ENCODE measurements around the gene CCDC110. TPM values are rescaled to one million over a fixed set of nuclear protein-coding genes. Genes with fewer than 3 reads are reported as not detected.

Gene CCDC110
- total RNA-seq, 1 experiment from 2014 or later: 2.1 TPM

DNA sequence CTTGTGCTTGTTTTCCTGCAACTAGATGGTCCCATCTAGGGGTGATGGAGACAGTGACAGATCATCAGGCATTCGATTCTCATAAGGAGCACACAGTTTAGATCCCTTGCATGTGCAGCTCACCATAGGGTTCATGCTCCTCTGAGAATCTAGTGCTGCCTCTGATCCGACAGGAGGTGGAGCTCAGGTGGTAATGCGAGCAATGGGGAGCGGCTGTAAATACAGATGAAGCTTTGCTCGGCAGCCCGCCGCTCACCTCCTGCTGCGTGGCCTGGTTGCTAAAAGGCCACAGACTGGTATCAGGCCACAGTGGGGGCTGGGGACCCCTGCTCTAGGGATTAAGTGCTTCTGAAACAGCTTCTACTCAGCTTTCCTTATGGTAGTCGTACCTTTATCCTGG lies 28.5 kb upstream of the CCDC110 start:
- ChIA-PET CTCF (no interaction called here), POLR2A (no interaction called here)
- H3K36me3 Mint-ChIP-seq: peaks cover 20% of the 10 kb centered on the region
- H3K27ac Mint-ChIP-seq: no peak overlapping the region
- H3K4me1 Mint-ChIP-seq: no peaks in the 10 kb centered on the region
- no peak overlapping the region for H3K4me3 Mint-ChIP-seq
- H3K27me3 Mint-ChIP-seq (ENCODE audit: low read depth): peaks cover 3% of the 10 kb centered on the region
- peaks cover 16% of the 10 kb centered on the region for H3K9me3 Mint-ChIP-seq
- TF ChIP-seq, protein P1, sequence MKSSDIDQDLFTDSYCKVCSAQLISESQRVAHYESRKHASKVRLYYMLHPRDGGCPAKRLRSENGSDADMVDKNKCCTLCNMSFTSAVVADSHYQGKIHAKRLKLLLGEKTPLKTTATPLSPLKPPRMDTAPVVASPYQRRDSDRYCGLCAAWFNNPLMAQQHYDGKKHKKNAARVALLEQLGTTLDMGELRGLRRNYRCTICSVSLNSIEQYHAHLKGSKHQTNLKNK (CRISPR knock-in tag; IDR thresholded peaks at IDR 0.05): no peak
- TF ChIP-seq PRRX2 (CRISPR knock-in tag; IDR thresholded peaks at IDR 0.05): no peak
- no peak for TF ChIP-seq MXD4 (CRISPR knock-in tag; IDR thresholded peaks at IDR 0.05; ENCODE audit: borderline replicate concordance)
- TF ChIP-seq JAZF1 (CRISPR knock-in tag; IDR thresholded peaks at IDR 0.05): no peak
- TF ChIP-seq, protein P2, sequence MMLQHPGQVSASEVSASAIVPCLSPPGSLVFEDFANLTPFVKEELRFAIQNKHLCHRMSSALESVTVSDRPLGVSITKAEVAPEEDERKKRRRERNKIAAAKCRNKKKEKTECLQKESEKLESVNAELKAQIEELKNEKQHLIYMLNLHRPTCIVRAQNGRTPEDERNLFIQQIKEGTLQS (CRISPR knock-in tag; conservative IDR thresholded peaks at IDR 0.05): no peak
- no peak for TF ChIP-seq HMGA2 (CRISPR knock-in tag; IDR thresholded peaks at IDR 0.05)
- TF ChIP-seq, protein P3, sequence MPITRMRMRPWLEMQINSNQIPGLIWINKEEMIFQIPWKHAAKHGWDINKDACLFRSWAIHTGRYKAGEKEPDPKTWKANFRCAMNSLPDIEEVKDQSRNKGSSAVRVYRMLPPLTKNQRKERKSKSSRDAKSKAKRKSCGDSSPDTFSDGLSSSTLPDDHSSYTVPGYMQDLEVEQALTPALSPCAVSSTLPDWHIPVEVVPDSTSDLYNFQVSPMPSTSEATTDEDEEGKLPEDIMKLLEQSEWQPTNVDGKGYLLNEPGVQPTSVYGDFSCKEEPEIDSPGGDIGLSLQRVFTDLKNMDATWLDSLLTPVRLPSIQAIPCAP (CRISPR knock-in tag; IDR thresholded peaks at IDR 0.05): no peak
- no peak for TF ChIP-seq JUN (CRISPR knock-in tag; IDR thresholded peaks at IDR 0.05)
- TF ChIP-seq FOXK1 (CRISPR knock-in tag; IDR thresholded peaks at IDR 0.05): no peak
- DNase-seq (ENCODE audit: low spot score): no peak
- no peak for ATAC-seq

DNA sequence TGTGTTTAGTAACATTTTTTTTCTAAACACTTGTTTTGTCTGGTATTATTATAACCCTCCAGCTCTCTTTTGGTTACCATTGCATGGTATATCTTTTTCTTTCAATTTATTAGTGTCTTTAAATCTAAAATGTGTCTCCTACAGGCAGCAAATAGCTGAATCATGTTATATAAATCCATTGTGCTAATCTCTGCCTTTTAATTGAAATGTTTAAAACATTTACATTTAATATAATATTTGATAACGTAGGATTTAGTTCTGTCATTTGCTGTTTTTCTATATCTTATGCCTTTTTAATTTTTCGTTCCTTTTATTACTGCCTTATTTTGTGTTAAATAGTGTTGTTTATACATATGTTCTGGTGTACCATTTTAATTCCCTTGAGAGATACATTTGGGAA lies 17.1 kb upstream of the CCDC110 start:
- Mint-ChIP-seq H3K4me3 (no peak overlapping the region), H3K4me1 (no peaks in the 10 kb centered on the region), H3K9me3 (peaks cover 21% of the 10 kb centered on the region), H3K27me3 (ENCODE audit: low read depth) (peaks cover 31% of the 10 kb centered on the region), H3K36me3 (peaks cover 13% of the 10 kb centered on the region), H3K27ac (no peak overlapping the region)
- CTCF ChIA-PET: no interaction called here
- TF ChIP-seq TEAD1 (CRISPR knock-in tag; IDR thresholded peaks at IDR 0.05) (no peak), ZNF121 (CRISPR knock-in tag; IDR thresholded peaks at IDR 0.05) (no peak), RELA (CRISPR knock-in tag; IDR thresholded peaks at IDR 0.05; ENCODE audit: borderline replicate concordance) (no peak), EMX1 (CRISPR knock-in tag; IDR thresholded peaks at IDR 0.05) (no peak), ETV6 (CRISPR knock-in tag; IDR thresholded peaks at IDR 0.05) (no peak), ESRRA (CRISPR knock-in tag; IDR thresholded peaks at IDR 0.05; ENCODE audit: borderline replicate concordance) (no peak), ZBTB21 (CRISPR knock-in tag; IDR thresholded peaks at IDR 0.05; ENCODE audit: borderline replicate concordance) (no peak), ATF1 (CRISPR knock-in tag; IDR thresholded peaks at IDR 0.05) (no peak)
- TF ChIP-seq, protein P4, sequence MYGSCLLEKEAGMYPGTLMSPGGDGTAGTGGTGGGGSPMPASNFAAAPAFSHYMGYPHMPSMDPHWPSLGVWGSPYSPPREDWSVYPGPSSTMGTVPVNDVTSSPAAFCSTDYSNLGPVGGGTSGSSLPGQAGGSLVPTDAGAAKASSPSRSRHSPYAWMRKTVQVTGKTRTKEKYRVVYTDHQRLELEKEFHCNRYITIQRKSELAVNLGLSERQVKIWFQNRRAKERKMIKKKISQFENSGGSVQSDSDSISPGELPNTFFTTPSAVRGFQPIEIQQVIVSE (CRISPR knock-in tag; IDR thresholded peaks at IDR 0.05; ENCODE audit: borderline replicate concordance): no peak
- TF ChIP-seq, protein P5, sequence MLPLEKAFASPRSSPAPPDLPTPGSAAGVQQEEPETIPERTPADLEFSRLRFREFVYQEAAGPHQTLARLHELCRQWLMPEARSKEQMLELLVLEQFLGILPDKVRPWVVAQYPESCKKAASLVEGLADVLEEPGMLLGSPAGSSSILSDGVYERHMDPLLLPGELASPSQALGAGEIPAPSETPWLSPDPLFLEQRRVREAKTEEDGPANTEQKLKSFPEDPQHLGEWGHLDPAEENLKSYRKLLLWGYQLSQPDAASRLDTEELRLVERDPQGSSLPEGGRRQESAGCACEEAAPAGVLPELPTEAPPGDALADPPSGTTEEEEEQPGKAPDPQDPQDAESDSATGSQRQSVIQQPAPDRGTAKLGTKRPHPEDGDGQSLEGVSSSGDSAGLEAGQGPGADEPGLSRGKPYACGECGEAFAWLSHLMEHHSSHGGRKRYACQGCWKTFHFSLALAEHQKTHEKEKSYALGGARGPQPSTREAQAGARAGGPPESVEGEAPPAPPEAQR (CRISPR knock-in tag; IDR thresholded peaks at IDR 0.05): no peak
- TF ChIP-seq, protein P3 (CRISPR knock-in tag; IDR thresholded peaks at IDR 0.05): no peak
- TF ChIP-seq, protein P6, sequence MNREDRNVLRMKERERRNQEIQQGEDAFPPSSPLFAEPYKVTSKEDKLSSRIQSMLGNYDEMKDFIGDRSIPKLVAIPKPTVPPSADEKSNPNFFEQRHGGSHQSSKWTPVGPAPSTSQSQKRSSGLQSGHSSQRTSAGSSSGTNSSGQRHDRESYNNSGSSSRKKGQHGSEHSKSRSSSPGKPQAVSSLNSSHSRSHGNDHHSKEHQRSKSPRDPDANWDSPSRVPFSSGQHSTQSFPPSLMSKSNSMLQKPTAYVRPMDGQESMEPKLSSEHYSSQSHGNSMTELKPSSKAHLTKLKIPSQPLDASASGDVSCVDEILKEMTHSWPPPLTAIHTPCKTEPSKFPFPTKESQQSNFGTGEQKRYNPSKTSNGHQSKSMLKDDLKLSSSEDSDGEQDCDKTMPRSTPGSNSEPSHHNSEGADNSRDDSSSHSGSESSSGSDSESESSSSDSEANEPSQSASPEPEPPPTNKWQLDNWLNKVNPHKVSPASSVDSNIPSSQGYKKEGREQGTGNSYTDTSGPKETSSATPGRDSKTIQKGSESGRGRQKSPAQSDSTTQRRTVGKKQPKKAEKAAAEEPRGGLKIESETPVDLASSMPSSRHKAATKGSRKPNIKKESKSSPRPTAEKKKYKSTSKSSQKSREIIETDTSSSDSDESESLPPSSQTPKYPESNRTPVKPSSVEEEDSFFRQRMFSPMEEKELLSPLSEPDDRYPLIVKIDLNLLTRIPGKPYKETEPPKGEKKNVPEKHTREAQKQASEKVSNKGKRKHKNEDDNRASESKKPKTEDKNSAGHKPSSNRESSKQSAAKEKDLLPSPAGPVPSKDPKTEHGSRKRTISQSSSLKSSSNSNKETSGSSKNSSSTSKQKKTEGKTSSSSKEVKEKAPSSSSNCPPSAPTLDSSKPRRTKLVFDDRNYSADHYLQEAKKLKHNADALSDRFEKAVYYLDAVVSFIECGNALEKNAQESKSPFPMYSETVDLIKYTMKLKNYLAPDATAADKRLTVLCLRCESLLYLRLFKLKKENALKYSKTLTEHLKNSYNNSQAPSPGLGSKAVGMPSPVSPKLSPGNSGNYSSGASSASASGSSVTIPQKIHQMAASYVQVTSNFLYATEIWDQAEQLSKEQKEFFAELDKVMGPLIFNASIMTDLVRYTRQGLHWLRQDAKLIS (CRISPR knock-in tag; IDR thresholded peaks at IDR 0.05; ENCODE audit: borderline replicate concordance): no peak
- TF ChIP-seq, protein P7, sequence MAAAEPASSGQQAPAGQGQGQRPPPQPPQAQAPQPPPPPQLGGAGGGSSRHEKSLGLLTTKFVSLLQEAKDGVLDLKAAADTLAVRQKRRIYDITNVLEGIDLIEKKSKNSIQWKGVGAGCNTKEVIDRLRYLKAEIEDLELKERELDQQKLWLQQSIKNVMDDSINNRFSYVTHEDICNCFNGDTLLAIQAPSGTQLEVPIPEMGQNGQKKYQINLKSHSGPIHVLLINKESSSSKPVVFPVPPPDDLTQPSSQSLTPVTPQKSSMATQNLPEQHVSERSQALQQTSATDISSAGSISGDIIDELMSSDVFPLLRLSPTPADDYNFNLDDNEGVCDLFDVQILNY (CRISPR knock-in tag; IDR thresholded peaks at IDR 0.05): no peak
- POLR2A ChIA-PET: no interaction called here
- DNase-seq (ENCODE audit: low spot score): no peak
- no peak for ATAC-seq
